Jurkat, Clone E6-1 (cell line): ENCODE results near the gene L3MBTL4.
"Not testable (repeated sequence)": the region's sequence is repeated elsewhere in the genome, so short reads cannot be mapped to it uniquely, and the experiment has no call there.

Experiments used
- DNase-seq: peaks from one replicate; pipeline ENCODE4 v3.0.0-alpha.2; 2011; ENCODE audit warnings: low read depth, low spot score
- H3K4me3 ChIP-seq: 2 replicates; pipeline ENCODE4 v1.5.1; 2011; ENCODE audit warnings: mild to moderate bottlenecking, low read length, control low read depth, moderate library complexity

L3MBTL4 gene

DNA sequence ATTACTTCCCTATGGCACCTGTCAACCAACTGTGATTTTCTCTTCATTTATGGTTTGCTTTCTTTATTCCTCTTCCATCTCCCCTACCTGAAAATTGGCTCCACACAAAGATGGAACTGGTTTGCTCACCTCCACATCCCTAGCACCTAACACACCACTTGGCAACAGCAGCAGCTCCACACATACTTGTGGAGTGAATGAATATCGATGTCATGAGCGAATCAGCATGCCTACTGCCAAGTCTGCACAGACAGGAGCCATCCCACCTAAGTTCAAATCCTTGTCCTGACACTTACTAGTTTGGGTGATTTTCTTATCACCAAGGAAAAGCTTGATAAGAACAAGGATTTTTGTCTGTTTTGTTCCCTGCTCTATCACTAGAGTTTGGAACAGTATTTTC is 328.0 kb downstream of the L3MBTL4 start:
- no peak overlapping the region for H3K4me3 ChIP-seq
- no peak for DNase-seq

DNA sequence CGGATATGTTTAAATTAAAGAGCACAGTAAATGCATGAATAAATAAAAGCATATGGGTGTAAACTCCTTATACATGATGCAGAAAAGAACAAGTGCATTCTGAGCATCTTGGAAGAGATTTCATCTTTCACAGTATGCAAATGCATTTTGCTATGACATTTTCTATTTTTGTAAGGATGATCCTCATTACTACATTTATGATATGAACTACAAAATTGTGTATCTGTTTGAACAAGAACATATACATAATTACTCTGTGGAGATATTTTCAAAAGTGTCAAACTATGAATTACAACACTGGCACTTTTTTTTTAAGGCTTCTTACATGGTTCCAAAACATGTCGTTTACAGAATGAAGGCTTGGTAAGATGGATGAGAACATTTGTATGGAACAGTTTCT is 335.3 kb downstream of the L3MBTL4 start:
- DNase-seq, result no peak
- H3K4me3 ChIP-seq, result no peak overlapping the region

DNA sequence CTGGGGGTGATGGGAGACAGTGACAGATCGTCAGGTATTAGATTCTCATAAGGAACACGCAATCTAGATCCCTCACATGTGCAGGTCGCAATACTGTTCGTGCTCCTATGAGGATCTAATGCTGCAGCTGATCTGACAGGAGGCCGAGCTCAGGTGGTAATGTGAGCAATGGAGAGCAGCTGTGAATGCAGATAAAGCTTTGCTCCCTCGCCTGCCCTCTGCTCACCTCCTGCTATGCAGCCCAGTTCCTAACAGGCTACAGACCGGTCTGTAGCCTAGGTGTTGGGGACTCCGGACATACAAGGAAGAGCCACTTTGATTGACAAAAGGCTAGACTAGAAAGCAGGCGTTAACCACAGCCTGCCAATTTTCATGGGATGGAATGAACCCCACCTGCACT is 335.8 kb downstream of the L3MBTL4 start:
- DNase-seq, result no peak

DNA sequence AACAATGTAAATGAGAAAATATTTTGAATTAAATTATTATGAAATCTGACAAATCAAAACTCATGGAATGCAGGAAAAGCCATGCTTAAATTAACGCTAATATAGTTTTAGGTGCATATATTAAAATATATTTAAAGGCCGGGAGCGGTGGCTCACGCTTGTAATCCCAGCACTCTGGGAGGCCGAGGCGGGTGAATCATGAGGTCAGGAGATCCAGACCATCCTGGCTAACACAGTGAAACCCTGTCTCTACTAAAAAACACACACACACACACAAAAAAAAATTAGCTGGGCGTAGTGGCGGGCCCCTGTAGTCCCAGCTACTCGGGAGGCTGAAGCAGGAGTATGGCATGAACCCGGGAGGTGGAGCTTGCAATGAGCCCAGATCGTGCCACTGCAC is 342.3 kb downstream of the L3MBTL4 start:
- not testable (repeated sequence) for DNase-seq, H3K4me3 ChIP-seq

More for the DNA sequence above, 335.8 kb downstream of the L3MBTL4 start:
- no peak overlapping the region for H3K4me3 ChIP-seq

DNA sequence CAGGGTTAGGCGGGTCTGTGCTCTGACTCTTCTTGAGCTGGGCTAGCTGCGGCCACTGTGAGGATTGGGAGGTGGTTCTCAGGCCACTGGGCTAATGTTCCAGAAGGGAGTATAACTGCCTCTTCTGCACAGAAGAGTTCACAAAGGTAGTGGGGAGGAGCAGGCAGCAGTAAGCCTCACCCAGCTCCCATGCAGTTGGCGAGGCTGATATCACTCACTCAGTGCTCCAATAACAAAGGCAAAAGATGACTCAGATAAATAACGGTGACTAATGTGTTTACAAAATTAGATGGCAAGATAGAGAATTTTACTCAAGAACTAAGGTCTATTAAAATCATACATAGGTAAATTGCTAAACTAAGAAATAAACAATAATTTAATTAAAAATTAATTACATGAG is 345.2 kb downstream of the L3MBTL4 start:
- DNase-seq, result no peak
- no peak overlapping the region for H3K4me3 ChIP-seq

DNA sequence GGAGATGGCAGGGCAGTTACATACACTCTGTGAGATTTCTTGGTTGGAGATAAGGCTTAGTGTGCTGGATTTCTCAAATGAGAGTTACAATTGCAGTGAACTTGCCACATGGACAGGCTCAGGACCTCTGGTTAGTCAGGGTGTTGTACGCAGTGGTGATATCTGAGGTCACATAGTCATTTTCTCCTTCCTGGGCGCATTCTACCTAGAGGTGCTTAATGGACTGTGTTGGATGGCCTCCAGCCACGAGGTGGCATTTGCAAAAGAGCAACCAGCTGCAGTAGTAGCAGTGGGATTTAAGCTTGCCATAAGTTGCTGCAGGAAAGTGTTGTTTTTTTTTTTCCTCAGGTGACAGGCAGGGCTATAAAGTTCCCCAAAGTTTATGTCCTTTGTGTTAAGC is 345.6 kb downstream of the L3MBTL4 start:
- H3K4me3 ChIP-seq, result no peak overlapping the region
- DNase-seq, result no peak

DNA sequence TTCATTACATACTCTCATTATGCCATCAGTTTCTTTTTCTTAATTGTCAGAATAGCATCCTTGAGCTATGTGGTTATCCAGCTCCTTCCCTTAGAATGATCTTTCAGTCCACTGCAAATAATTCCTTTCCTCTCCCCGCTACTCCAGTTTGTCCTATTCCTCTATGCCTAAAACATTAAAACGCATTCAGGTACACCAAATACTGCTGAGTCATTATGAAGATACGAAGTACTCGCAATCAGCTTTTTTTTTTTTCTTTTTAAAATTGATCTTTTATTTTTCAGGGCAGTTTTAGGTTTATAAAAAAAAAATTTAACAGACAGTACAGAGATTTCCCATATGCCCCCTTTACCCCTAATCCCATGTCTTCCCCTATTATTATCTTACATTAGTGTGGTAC is 354.6 kb downstream of the L3MBTL4 start:
- DNase-seq, result no peak

DNA sequence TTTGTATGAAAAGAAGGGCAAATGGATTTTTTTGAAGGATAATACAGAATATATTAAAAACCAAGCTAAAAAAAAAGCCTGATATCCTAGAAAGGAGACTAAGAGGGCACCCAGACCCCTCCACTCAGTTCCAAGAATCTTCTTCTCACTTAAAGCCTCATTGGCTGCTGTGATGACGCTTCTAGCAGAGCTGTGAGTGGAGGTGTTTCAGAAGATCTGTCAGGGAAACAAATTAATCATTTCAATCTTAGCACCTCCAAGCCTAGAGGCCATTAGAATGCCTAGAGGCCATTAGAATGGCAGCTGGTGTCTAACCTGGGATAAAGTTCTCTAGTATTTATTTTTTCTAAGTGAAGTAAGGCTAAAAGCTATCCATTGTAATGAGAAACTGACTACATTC is 355.2 kb downstream of the L3MBTL4 start:
- no peak overlapping the region for H3K4me3 ChIP-seq
- DNase-seq, result no peak

More for the DNA sequence above, 354.6 kb downstream of the L3MBTL4 start:
- H3K4me3 ChIP-seq, result no peak overlapping the region

DNA sequence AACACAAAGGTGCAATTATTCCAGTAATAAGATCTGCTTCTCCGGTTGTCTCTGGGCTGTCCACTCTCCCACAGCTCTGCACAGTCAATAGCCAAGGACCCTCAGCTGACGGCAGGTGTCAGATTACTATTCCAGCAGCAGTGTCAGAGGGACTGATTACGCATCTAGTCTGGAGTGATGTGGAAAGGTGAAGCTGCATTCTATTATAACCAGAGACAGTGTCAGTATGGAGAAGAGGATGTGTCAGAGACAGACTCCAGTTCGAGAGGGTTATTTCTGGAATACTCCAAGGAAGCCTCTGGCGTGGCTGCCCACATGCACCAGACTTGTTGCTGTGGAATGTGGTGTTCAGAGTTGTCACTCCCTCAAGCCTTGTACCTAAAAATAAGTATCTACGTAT is 355.8 kb downstream of the L3MBTL4 start:
- no peak for DNase-seq

DNA sequence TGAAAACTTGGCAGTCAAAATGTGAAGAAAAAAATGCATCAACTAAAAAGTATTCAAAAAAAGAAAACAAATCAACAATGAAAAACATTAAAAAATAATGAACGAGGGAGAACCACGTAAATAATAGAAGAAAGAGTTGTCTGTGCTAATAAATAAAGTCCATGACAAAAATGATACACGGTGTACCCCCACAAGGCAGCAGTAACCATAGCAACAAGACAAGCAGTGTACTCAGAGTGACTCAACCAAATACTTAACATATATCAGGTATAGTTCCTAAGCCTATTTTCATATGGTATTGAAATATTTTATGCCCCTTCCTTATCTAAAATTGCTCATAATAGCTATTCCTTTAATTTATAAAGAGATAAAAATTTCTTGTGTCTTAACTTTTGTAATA is 357.1 kb downstream of the L3MBTL4 start:
- no peak for DNase-seq
- no peak overlapping the region for H3K4me3 ChIP-seq

More for the DNA sequence above, 355.8 kb downstream of the L3MBTL4 start:
- no peak overlapping the region for H3K4me3 ChIP-seq

DNA sequence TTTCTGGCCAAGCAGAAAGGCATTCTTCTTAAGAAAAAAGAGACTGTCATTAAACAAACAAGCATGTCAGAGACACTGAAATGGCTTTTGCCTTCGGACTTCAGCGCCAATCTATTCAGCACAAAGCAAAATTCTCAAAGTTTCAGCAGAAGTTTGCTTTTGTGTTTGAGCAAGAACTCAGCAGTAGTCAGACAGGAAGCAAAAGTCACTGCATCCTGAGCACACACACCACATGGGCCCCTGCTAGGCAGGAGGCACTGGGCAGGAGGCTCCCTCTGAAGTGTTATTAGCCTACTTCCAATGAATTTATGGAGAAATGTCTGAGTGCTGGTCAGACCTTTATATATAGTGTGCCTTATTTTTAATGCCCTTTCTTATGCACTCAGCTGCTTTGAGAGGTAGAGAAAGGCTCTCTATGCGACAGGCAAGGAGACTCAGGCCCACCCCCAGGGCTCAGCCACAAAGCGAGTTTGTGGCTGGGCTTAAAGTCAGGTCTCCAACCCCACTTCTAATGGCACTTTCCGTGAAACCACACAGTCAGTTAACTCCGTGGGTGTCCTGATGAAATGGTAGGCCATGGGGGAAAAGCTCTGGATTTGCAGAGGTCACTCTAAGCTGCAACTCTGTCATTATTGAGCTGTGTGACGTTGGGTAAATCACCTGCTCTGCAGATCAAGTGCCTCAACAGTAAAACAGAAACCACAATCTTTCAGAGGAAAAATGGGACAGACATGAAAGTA is 358.4 kb downstream of the L3MBTL4 start:
- no peak for DNase-seq

DNA sequence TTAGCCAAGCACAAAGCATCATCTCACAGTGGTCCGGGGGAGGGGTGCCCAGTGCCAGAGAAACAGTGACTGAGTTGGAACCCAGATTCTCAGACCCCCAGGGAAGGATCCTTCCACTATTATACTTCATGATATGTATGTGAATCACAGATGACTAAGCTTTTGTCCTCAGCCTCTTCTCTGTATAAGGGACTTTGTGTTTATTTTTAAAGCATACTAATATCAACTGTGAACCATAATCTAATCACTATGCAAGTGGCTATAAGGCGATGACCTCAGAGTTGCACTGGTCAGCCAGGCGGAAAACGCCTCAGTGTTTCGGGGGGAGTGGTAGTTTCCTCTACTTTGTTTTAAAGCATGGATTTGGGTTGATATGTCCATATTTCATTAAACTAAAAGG is 359.0 kb downstream of the L3MBTL4 start:
- no peak for DNase-seq
- no peak overlapping the region for H3K4me3 ChIP-seq

More for the DNA sequence above, 358.4 kb downstream of the L3MBTL4 start:
- no peak overlapping the region for H3K4me3 ChIP-seq

DNA sequence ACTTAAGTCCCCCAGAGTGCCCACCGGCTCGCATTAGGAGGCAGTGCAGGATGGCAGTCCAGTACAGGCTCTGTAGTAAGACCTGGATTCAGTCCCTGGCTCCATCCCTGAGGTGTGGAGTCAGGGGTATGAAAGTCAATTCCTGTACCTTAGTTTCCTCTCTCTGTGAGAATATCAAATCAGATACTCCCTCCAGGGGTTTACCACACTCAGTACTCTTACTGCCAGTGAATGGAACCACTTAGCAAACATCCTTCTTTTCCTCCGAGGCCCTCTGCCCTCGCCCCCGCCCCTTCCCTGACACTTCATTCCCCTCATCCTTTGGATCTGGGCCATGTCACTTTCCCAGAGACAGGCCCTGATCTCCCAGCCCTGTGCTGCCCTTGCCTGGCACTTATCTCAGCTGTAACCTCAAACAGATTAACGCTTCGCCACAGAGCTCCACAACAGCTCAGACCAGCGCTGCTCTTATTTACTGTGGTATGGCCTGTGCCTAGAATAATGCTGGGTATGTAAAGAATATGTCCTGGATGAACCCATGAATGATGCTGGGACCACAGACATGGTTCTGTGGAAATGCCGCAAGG is 360.4 kb downstream of the L3MBTL4 start:
- no peak overlapping the region for H3K4me3 ChIP-seq
- no peak for DNase-seq

DNA sequence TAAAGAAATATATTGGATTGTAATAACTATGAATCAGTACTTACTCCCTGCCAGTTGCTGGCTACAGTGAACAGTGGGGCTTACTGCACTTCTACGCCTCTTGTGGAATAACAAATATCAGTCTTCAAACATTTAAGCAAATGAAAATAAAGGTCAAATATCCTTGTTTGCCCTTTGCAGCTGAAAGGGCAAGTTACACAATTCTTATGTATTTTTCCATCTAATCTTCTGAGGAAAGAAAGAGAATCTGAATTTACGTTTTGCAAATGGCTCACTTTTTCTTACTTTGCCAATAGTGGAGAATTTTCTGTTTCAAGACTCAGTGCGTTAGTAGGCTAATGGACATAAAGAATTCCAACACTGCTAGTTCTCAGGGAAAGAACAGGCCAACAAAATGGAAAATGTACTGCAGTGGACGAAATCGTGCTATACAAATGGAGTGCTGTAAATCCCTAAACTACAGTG is 362.2 kb downstream of the L3MBTL4 start:
- no peak overlapping the region for H3K4me3 ChIP-seq
- no peak for DNase-seq

DNA sequence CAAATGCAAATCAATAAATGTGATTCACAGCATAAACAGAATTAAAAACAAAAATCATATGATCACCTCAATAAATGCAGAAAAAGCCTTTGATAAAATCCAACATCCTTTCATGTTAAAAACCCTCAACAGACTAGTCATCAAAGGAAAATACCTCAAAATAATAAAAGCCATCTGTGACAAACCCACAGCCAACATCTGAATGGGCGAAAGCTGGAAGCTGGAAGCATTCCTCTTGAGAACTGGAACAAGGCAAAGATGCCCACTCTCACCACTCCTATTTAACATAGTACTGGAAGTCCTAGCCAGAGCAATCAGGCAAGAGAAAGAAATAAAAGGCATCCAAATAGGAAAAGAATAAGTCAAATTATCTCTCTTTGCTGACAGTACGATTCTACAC is 367.1 kb downstream of the L3MBTL4 start:
- DNase-seq, H3K4me3 ChIP-seq: not testable (repeated sequence)

DNA sequence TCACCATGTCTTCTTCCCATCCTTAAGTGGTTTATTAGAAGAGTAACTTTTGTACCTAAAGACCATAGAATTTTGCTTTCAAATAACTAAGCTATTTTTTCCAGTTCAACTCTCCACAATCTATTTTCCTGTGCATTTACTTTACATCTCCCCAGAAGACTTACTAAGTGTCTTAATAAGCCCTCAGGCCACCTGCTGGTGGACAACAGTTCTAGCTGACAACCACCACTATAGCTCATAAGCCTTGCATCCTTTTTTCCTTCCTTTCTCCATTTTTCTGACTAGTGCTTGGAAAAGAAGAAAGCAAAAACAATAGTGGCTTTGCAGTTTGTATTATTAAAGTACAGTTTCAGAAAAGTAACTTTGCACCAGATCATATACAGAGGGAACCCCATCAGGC is 369.9 kb downstream of the L3MBTL4 start:
- no peak for DNase-seq
- no peak overlapping the region for H3K4me3 ChIP-seq

DNA sequence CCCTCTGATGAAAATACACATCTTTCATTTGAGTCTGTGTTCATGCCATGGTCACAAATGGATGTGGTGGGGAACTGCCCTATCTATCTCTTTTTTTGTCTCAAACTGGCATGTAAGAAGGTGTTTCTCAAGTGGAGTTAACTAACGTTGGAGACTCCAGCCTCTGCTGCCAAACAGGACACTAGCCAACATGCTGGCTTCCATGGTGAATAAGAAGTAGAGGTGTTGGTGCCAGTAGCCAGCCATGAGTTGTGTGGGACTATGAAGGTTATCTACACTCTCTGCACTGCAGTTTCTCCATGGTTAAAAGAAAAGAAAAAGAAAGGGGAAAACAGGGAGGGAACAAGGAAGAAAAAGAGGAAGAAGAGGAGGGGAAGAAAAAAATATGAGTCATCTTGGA is 370.4 kb downstream of the L3MBTL4 start:
- H3K4me3 ChIP-seq, result no peak overlapping the region

DNA sequence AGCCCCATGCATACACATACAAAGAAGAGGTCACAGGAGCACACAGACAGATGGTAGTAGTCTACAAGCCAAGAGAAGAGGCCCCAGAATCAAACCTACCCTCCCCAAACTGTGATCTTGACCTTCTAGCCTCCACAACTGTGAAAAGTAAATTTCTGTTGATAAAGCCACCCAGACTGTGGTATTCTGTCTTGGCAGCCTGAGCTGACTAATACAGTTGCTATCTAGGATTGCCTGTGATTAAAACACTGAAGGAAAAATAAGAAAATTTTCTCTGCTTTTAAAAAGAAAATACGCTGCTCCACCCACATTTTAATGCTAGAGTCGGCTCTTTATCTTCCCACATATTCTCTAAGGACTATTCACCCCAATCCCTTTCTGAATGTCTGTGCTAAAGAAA is 375.7 kb downstream of the L3MBTL4 start:
- no peak overlapping the region for H3K4me3 ChIP-seq
- no peak for DNase-seq

More for the DNA sequence above, 370.4 kb downstream of the L3MBTL4 start:
- no peak for DNase-seq

DNA sequence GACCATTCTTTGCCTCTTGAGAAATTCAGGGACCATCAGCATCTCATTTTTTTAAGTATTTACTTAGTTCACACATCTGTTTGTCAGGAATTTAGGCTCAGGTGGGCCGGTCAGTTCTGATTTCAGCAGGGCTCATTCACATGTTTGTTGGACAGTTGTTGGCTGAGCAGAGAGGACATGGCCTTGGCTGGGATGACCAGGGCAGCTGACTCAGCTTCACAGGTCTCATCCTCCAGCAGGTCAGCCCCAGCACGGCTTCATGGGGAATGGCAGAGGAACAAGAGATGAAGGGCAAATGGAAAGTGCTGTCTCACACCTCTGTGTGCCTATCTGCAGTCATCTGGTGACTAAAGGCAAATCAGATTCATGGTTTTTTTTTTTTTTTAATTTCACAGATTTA is 383.3 kb downstream of the L3MBTL4 start:
- DNase-seq, result no peak
- no peak overlapping the region for H3K4me3 ChIP-seq

DNA sequence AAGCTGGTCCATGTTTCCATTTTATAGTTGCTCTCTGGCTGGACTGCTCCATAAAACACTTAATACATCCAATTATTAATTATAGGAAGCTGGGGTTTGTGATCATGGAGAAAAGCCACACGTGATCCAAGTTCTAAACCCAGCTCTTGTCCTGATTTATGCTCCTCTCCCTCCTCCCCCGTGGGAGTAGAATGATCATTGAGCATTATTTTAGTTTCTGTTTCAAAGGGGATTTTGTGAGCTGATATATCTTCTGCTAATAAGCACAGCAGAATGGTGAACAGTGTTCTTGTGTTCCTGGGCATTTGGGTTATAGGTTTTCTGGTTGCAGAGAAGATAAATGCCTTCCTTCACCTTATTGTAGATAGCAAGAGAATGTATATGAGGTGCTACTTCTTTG is 383.7 kb downstream of the L3MBTL4 start:
- DNase-seq, result no peak

DNA sequence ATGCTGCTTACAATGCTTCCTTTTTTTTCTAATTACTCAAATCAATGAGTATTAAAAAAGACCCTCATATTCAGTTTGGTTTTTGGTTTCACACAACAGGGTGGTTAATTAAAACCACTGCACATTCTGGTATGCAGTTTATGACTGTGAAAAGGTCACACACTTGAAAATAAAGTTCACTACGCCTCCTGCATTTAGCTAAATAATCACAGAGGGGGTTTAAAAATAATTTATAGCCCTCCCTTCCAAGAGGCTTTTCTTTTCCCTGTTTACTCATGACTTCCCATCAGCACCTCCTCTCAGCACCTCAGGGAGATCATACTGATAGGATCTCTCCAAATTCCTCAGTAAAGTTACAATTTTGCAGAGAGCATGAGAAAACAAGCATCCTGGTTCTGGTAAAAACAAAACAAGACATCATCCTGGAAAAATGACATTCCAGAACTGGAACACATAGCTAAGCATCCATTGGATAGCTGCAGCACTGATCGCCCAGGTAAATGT is 389.9 kb downstream of the L3MBTL4 start:
- DNase-seq, result no peak
- H3K4me3 ChIP-seq, result no peak overlapping the region

More for the DNA sequence above, 383.7 kb downstream of the L3MBTL4 start:
- no peak overlapping the region for H3K4me3 ChIP-seq
